AML-193 (cell line): ENCODE measurements around the gene REXO1.

ENCODE experiments used
- DNase-seq, 2 experiments: peaks; one replicate each; lab custom pipeline; 2025; lab: John Stamatoyannopoulos, UW

Gene REXO1

DNA sequence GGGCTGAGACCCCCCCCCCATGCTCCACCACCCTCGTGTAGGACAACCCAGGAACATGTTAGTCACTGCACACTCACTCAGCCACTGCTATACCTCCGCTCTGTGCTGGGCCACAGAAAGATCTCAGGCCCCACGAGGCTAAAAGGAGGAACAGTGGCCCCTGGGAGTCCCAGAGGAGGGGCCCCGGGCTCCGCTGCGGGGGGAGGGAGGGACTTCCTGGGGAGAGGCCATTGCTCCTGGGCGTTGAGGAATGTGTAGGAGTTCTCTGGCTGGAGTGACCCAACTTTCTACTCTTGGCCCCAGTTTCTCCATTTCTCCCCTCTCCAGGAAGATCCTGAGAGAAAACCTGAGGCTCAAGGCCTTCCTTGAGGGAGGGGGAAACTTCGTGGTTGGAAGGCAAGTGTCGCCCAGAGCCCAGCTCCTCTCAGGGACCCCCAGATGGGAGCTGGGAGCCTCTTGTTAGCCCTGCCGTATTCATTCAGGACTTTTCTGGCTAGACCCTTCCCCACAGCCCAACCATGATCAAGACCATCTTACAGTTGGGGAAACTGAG is 81.4 kb downstream of the REXO1 start:
- no peak for DNase-seq

DNA sequence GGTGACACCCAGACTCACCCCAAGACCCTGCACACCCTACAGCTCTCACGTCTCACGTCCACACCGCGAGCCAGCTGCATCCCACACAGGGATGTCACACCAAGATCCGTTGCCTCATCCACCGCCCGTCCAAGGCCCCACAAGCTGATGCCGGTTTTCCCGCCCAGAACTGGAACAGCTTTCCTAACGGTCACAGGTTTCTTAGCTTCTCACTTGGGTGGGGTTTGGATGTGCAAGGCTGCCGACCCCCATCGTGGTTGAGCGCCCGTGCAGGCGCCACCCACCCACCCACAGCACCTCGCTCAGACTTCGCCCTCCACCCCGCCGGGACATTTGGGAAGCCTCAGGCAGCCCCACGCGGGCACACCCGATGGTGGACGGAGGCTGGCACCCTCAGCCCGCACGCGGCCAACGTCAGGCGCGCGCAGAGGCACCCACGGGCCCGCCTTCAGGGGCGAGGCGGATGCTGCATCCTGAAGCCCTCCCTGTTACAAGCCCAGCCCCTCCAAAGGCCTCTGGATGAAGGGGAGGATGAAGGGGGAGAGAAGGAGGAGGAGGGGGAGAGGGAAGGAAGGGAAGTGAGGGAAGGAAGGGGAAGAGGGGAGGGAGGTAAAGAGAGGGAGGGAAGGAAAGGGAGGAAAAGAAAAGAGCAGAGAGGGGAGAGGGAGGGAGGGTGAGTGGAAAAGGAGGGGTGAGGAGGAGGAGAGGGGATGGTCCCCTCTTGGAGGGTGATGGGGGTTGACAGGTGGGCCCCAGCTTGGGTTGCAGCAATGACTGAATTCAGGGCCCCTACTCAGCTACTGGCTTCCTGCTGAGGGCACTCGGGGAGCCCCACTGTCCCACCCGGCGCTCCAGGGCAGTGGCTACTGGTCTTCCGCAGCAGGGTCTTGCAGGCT is 82.1 kb downstream of the REXO1 start:
- no peak for DNase-seq
